Hepatocyte (in vitro differentiated cells): ENCODE results near the gene C16orf54.

Source experiments
- EZH2 ChIP-seq: fragments of 200-600 bp; sonication (generic); IDR thresholded peaks from 2 replicates; pipeline ENCODE4 v1.6.1; 2016; ENCODE audit warnings: antibody characterized with exemption, mild to moderate bottlenecking, borderline replicate concordance
- EZH2phosphoT487 ChIP-seq: fragments of 200-600 bp; sonication (generic); IDR thresholded peaks from one replicate; pipeline ENCODE4 v1.6.1; 2018; ENCODE audit warnings: antibody characterized with exemption, mild to moderate bottlenecking, low read depth, moderate library complexity; ENCODE audit not compliant: unreplicated experiment, severe bottlenecking
- TF ChIP-seq, protein P1 (sequence below): fragments of 200-600 bp; sonication (generic); IDR thresholded peaks from 2 replicates; pipeline ENCODE4 v1.5.1; 2016; ENCODE audit warnings: antibody characterized with exemption, mild to moderate bottlenecking; ENCODE audit not compliant: poor library complexity

DNA sequence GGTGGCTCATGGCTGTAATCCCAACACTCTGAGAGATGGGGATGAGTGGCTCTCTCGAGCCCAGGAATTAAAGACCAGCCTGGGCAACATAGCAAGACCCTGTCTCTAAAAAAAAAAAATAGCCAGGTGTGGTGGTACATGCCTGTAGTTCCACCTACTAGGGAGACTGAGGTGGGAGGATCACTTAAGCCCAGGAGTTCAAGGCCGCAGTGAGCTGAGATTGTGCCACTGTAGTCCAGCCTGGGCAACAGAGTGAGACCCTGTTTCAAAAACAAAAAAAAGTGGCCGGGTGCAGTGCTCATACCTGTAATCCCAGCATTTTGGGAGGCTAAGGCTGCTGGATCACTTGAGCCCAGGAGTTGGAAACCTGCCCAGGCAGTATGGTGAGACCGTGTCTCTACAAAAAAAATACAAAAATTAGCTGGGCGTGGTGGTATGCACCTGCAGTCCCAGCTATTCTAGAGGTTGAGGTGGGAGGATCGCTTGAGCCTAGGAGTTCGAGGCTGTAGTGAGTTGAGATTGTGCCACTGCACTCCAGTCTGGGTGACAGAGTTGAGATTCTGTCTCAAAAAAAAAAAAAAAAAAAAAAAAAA is 3.0 kb downstream of the C16orf54 start:
- TF ChIP-seq, protein P1, sequence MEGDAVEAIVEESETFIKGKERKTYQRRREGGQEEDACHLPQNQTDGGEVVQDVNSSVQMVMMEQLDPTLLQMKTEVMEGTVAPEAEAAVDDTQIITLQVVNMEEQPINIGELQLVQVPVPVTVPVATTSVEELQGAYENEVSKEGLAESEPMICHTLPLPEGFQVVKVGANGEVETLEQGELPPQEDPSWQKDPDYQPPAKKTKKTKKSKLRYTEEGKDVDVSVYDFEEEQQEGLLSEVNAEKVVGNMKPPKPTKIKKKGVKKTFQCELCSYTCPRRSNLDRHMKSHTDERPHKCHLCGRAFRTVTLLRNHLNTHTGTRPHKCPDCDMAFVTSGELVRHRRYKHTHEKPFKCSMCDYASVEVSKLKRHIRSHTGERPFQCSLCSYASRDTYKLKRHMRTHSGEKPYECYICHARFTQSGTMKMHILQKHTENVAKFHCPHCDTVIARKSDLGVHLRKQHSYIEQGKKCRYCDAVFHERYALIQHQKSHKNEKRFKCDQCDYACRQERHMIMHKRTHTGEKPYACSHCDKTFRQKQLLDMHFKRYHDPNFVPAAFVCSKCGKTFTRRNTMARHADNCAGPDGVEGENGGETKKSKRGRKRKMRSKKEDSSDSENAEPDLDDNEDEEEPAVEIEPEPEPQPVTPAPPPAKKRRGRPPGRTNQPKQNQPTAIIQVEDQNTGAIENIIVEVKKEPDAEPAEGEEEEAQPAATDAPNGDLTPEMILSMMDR = no peak
- TF ChIP-seq EZH2phosphoT487 (no peak), EZH2 (no peak)
